ENCODE data around the gene PEX14. TPM values are rescaled to one million over a fixed set of nuclear protein-coding genes. Genes with fewer than 3 reads are reported as not detected.

PEX14 gene
- total and polyA plus RNA-seq, 10 of the 15 experiments (the other 5 are each of a cell fraction or from before 2014, with no cell fraction given) = 1.4 to 23.2 (median 12.0) TPM

GRCh38 chr1:10539411-10540043 is 64.8 kb downstream of the PEX14 start:
- Histone ChIP-seq H2AFZ (ENCODE audit: control insufficient read depth, low read depth, low read length) (no peak overlapping the region), H3K4me3 (no peak overlapping the region), H3K36me3 (ENCODE audit: control insufficient read depth in 2 of 2, insufficient read depth in 2 of 2, low read length in 1 of 2) (peaks cover 7 to 13% of the 10 kb centered on the region in 2 experiments; a peak in 3 of 4 replicates), H3K27me3 (replicated peaks in 1 of 2; ENCODE audit: control insufficient read depth in 2 of 2, insufficient read depth in 2 of 2, low read length in 1 of 2) (no peaks in the 10 kb centered on the region), H3K79me2 (ENCODE audit: control insufficient read depth, insufficient read depth, low read length) (no peaks in the 10 kb centered on the region; the same call in none of the 2 replicates), H3K27ac (ENCODE audit: control insufficient read depth, insufficient read depth) (no peak overlapping the region), H3K4me1 (ENCODE audit: control insufficient read depth, insufficient read depth, low read length) (no peaks in the 10 kb centered on the region), H3K4me2 (ENCODE audit: control insufficient read depth, insufficient read depth) (no peak overlapping the region), H3K9me3 (replicated peaks; ENCODE audit: control insufficient read depth, insufficient read depth, low read length) (no peaks in the 10 kb centered on the region), H4K20me1 (ENCODE audit: control insufficient read depth, insufficient read depth) (no peaks in the 10 kb centered on the region), H3K9ac (ENCODE audit: control insufficient read depth, insufficient read depth, low read length) (no peak overlapping the region)
- BruUV-seq (replicated peaks) = TSS peak; percentile 31
- WGBS (ENCODE audit: insufficient coverage, insufficient replicate concordance, low lambda C conversion rate, missing lambda C conversion rate) = 94% methylated on average over 4 of the region's 4 CpGs
- SMC1A ChIA-PET (ENCODE audit: uncharacterized antibody, unreplicated experiment) = interaction anchor here (1.0 kb wide), 1 partner anchor 26 kb away, joined by 3 read pairs; no protein-coding TSS in a partner anchor
- RAD21 ChIA-PET (ENCODE audit: unreplicated experiment) = no interaction called here
- CTCF ChIA-PET = no interaction called here
- POLR2A ChIA-PET = no interaction called here
- no peak for TF ChIP-seq CHD2 (IDR thresholded peaks at IDR 0.05; ENCODE audit: borderline replicate concordance, low read depth, low read length)
- TF ChIP-seq BMI1 (IDR thresholded peaks at IDR 0.05; ENCODE audit: borderline replicate concordance) = no peak
- no peak for TF ChIP-seq ZNF687 (IDR thresholded peaks at IDR 0.05)
- in situ Hi-C loops (cut with MboI) = no loop called here
- no peak for ATAC-seq
- no peak for DNase-seq (ENCODE audit: low read depth, low spot score)
- no peak for FAIRE-seq
- intact Hi-C loops (cut with micrococcal nuclease; ENCODE audit: unreplicated experiment) = no loop called here
